GM12878 (cell line): ENCODE measurements around the gene THY1. TPM values are rescaled to one million over a fixed set of nuclear protein-coding genes. Genes with fewer than 3 reads are reported as not detected.

ENCODE experiments used
- ATAC-seq: fragments of 200-7000 bp; cut with Tn5 transposase; 3 replicates; pipeline ENCODE4 v1.9.1; 2020; ENCODE audit warnings: mild to moderate bottlenecking, moderate library complexity
- BruUV-seq: library from RNA; stranded (reverse); fragments of 400-500 nt; replicated peaks from 2 replicates; lab custom pipeline; 2021; lab: Mats Ljungman, UMichigan
- CTCF ChIA-PET: fragments of 300-600 bp; sonication (Branson Sonifier 250); formaldehyde crosslinking; extraction: SDS; loops from one replicate; lab custom pipeline; 2021; ENCODE audit warnings: inconsistent platforms; lab: Yijun Ruan, JAX
- POLR2A ChIA-PET: fragments of 350-600 bp; formaldehyde crosslinking; extraction: SDS; loops from one replicate; lab custom pipeline; 2021; ENCODE audit warnings: inconsistent platforms; lab: Charles Lee
- RAD21 ChIA-PET: fragments of 300-600 bp; sonication (Branson Sonifier 250); formaldehyde crosslinking; loops from one replicate; lab custom pipeline; 2023; ENCODE audit warnings: antibody characterized with exemption; ENCODE audit not compliant: unreplicated experiment; lab: Charles Lee
- SMC1A ChIA-PET: fragments of 300-600 bp; sonication (Branson Sonifier 250); formaldehyde crosslinking; loops from one replicate; lab custom pipeline; 2023; ENCODE audit not compliant: unreplicated experiment, uncharacterized antibody; lab: Charles Lee
- DNase-seq: peaks from one replicate; pipeline ENCODE4 v3.0.0-alpha.2; 2011; ENCODE audit warnings: low read depth, low spot score
- FAIRE-seq: peaks from 3 replicates; lab custom pipeline; 2011; peaks lifted over from hg19 to GRCh38; lab: Jason Lieb, UNC
- H2AFZ ChIP-seq: 2 replicates; pipeline ENCODE4 v1.6.0; 2011; ENCODE audit warnings: low read depth, low read length, control low read depth; ENCODE audit not compliant: control insufficient read depth
- H3K27ac ChIP-seq: 2 replicates; pipeline ENCODE4 v1.5.1; 2011; ENCODE audit warnings: control low read depth; ENCODE audit not compliant: control insufficient read depth, insufficient read depth
- H3K27me3 ChIP-seq, 2 experiments: replicated peaks in 1 of 2; 2 replicates each; pipeline versions ENCODE4 v1.6.0 to v1.6.1; 2011; ENCODE audit warnings: low read length in 1 of 2; ENCODE audit not compliant: control insufficient read depth in 2 of 2, insufficient read depth in 2 of 2
- H3K36me3 ChIP-seq, 2 experiments: 2 replicates each; pipeline ENCODE4 v1.5.1; 2011; ENCODE audit warnings: low read length in 1 of 2; ENCODE audit not compliant: control insufficient read depth in 2 of 2, insufficient read depth in 2 of 2
- H3K4me1 ChIP-seq: 2 replicates; pipeline ENCODE4 v1.6.1; 2011; ENCODE audit warnings: mild to moderate bottlenecking, low read length, moderate library complexity, mixed read lengths; ENCODE audit not compliant: control insufficient read depth, insufficient read depth
- H3K4me2 ChIP-seq: 2 replicates; pipeline ENCODE4 v1.6.0; 2011; ENCODE audit warnings: control low read depth; ENCODE audit not compliant: control insufficient read depth, insufficient read depth
- H3K4me3 ChIP-seq: fragments of 200-600 bp; sonication (generic); 2 replicates; pipeline ENCODE4 v1.5.1; 2016
- H3K79me2 ChIP-seq: 2 replicates; pipeline ENCODE4 v1.6.0; 2011; ENCODE audit warnings: low read length; ENCODE audit not compliant: control insufficient read depth, insufficient read depth
- H3K9ac ChIP-seq: 2 replicates; pipeline ENCODE4 v1.8.0; 2011; ENCODE audit warnings: low read length, control low read depth, mixed read lengths; ENCODE audit not compliant: control insufficient read depth, insufficient read depth
- H3K9me3 ChIP-seq: replicated peaks from 3 replicates; pipeline ENCODE4 v1.5.1; 2011; ENCODE audit warnings: mild to moderate bottlenecking, low read length; ENCODE audit not compliant: control insufficient read depth, insufficient read depth
- H4K20me1 ChIP-seq: 2 replicates; pipeline ENCODE4 v1.6.0; 2011; ENCODE audit not compliant: control insufficient read depth, insufficient read depth
- BACH1 ChIP-seq: fragments of 450-650 bp; IDR thresholded peaks from 2 replicates; pipeline ENCODE4 v1.6.1; 2017; ENCODE audit warnings: mild to moderate bottlenecking, borderline replicate concordance
- CHD4 ChIP-seq: fragments of 200-600 bp; sonication (generic); IDR thresholded peaks from 2 replicates; pipeline ENCODE4 v1.6.1; 2016; ENCODE audit warnings: mild to moderate bottlenecking
- E4F1 ChIP-seq: fragments of 450-650 bp; IDR thresholded peaks from 2 replicates; pipeline ENCODE4 v1.6.1; 2018; ENCODE audit warnings: borderline replicate concordance, mild to moderate bottlenecking; ENCODE audit not compliant: partially characterized antibody
- FOXK2 ChIP-seq: fragments of 450-650 bp; IDR thresholded peaks from 2 replicates; pipeline ENCODE4 v1.6.1; 2017; ENCODE audit warnings: mild to moderate bottlenecking, moderate library complexity
- GATAD2B ChIP-seq: fragments of 450-650 bp; conservative IDR thresholded peaks from 2 replicates; pipeline ENCODE4 v1.6.1; 2017; ENCODE audit warnings: low read depth, mild to moderate bottlenecking, moderate library complexity
- IKZF2 ChIP-seq, 2 experiments: fragments of 450-650 bp; IDR thresholded peaks; 2 replicates each; pipeline ENCODE4 v1.6.1; 2017; ENCODE audit warnings: mild to moderate bottlenecking in 2 of 2, moderate library complexity in 2 of 2
- KDM1A ChIP-seq: fragments of 200-600 bp; sonication (generic); IDR thresholded peaks from 2 replicates; pipeline ENCODE4 v1.6.1; 2016; ENCODE audit warnings: borderline replicate concordance
- NBN ChIP-seq: fragments of 450-650 bp; IDR thresholded peaks from 2 replicates; pipeline ENCODE4 v1.6.1; 2016
- RB1 ChIP-seq: fragments of 450-650 bp; formaldehyde crosslinking; IDR thresholded peaks from 2 replicates; pipeline ENCODE4 v1.6.1; 2017; ENCODE audit warnings: mild to moderate bottlenecking, borderline replicate concordance
- WRNIP1 ChIP-seq: IDR thresholded peaks from 2 replicates; pipeline ENCODE4 v1.6.1; 2011; ENCODE audit warnings: low read depth, low read length, improper control_type of control experiment, borderline replicate concordance
- ZBTB4 ChIP-seq: fragments of 450-650 bp; formaldehyde crosslinking; IDR thresholded peaks from 2 replicates; pipeline ENCODE4 v1.4.0; 2022; ENCODE audit warnings: mild to moderate bottlenecking, moderate library complexity
- WGBS: methylation state at CpG from one replicate; pipeline ENCODE4 v1.1.6; 2016; ENCODE audit warnings: low lambda C conversion rate; ENCODE audit not compliant: insufficient replicate concordance, insufficient coverage; ENCODE audit errors: missing lambda C conversion rate; 5-methylcytosine and 5-hydroxymethylcytosine counted together
- in situ Hi-C: fragments of 300-500 bp; cut with MboI; formaldehyde crosslinking; loops from 9 replicates; pipeline ENCODE4 v1.14.3; 2018; ENCODE audit warnings: mixed read lengths
- intact Hi-C: fragments of 100-400 bp; cut with micrococcal nuclease; formaldehyde crosslinking; loops from one replicate; pipeline ENCODE4 v1.14.2; 2022; ENCODE audit not compliant: unreplicated experiment
- polyA plus RNA-seq, 11 experiments: library from polyadenylated mRNA; depleted of rRNA in 4 of 11; unstranded in 6 of 11; stranded (reverse) in 5 of 11; fragments of >200 nt; fragmentation: Nextera tagmentation in 4 of 11; fragmentation: Illumina TruSeq in 1 of 11; extraction: Ambion mirVana in 4 of 11; extraction: Trizol in 1 of 11; gene quantifications; 1 replicate in 1 of 11; 2 replicates in 10 of 11; pipeline versions ENCODE4 v1.2.1 to v1.2.3, GENCODE V29; 2011 to 2016; ENCODE audit warnings: inconsistent platforms in 2 of 11, missing spikeins in 2 of 11, low read depth in 1 of 11
- total RNA-seq, 4 experiments: library from RNA; depleted of rRNA in 3 of 4; stranded (reverse); fragments of >200 nt in 3 of 4; fragmentation: Illumina TruSeq in 1 of 4; extraction: Trizol in 1 of 4; gene quantifications; 2 replicates each; pipeline versions ENCODE4 v1.2.1 to v1.2.3, GENCODE V29; 2013 to 2021

THY1 gene
- total and polyA plus RNA-seq, 10 of the 15 experiments (the other 5 are each of a cell fraction or from before 2014, with no cell fraction given), result 0.86 to 20.1 (median 3.2) TPM

GRCh38 chr11:119461229-119461963, 38.4 kb upstream of the THY1 start (continued):
- no peak for TF ChIP-seq E4F1
- TF ChIP-seq WRNIP1, result no peak
- no peak for TF ChIP-seq IKZF2 (IDR thresholded peaks at IDR 0.05)
- TF ChIP-seq NBN, result no peak
- TF ChIP-seq BACH1, result no peak

- no TSS peak for BruUV-seq
- DNase-seq (no peak), FAIRE-seq (no peak)
- H3K9ac ChIP-seq, result no peak overlapping the region
- no peaks in the 10 kb centered on the region for H3K36me3 ChIP-seq
- 0 out of 4 replicates have a peak, but pooled peaks cover 0 to 3% of the 10 kb centered on the region in 2 experiments for H3K27me3 ChIP-seq
- H4K20me1 ChIP-seq, result no peaks in the 10 kb centered on the region
- ChIA-PET RAD21 (no interaction called here), SMC1A (interaction anchor here (1.2 kb wide), 1 partner anchor 14 kb away, joined by 4 read pairs; no protein-coding TSS in a partner anchor)
- no peaks in the 10 kb centered on the region for H3K4me1 ChIP-seq
- H3K27ac ChIP-seq, result no peak overlapping the region
- no peak for TF ChIP-seq RB1
- no peak for TF ChIP-seq FOXK2
- no peak for TF ChIP-seq GATAD2B
- TF ChIP-seq ZBTB4 (CRISPR knock-in tag), result no peak
- TF ChIP-seq KDM1A, result no peak
- TF ChIP-seq CHD4, result no peak
- TF ChIP-seq, all 136 proteins: peak for 0
- Histone ChIP-seq H3K79me2 (no peaks in the 10 kb centered on the region), H3K4me2 (no peak overlapping the region), H3K4me3 (no peak overlapping the region), H3K9me3 (no peaks in the 10 kb centered on the region), H2AFZ (no peak overlapping the region)
- in situ Hi-C loops (no loop called here), intact Hi-C loops (no loop called here)
- ChIA-PET CTCF (interaction anchor here (1.1 to 1.5 kb wide), 3 partner anchors 14 to 122 kb away, joined by 3 to 4 read pairs (median 4); no protein-coding TSS in a partner anchor), POLR2A (no interaction called here)
- ATAC-seq, result no peak
- WGBS, result 0% methylated on average over 4 of the region's 4 CpGs
Observed at GRCh38 chr11:119460582-119460981, 37.6 kb upstream of the THY1 start.
